NT2/D1 (cell line): ENCODE measurements around the gene PDILT.

Experiments used
- DNase-seq: peaks from one replicate; pipeline ENCODE4 v3.0.0-alpha.2; 2011; ENCODE audit warnings: low read depth, low spot score
- H3K27me3 ChIP-seq: 2 replicates; pipeline ENCODE4 v1.6.0; 2011; ENCODE audit warnings: mild to moderate bottlenecking; ENCODE audit not compliant: insufficient read length, insufficient read depth
- H3K36me3 ChIP-seq: 2 replicates; pipeline ENCODE4 v1.6.1; 2011; ENCODE audit warnings: mild to moderate bottlenecking, low read length, mixed read lengths; ENCODE audit not compliant: insufficient read depth, insufficient read length
- H3K4me1 ChIP-seq: 2 replicates; pipeline ENCODE4 v1.5.1; 2011; ENCODE audit not compliant: insufficient read depth, insufficient read length
- H3K4me3 ChIP-seq: 2 replicates; pipeline ENCODE4 v1.5.1; 2011; ENCODE audit warnings: low read depth; ENCODE audit not compliant: insufficient read length
- H3K9ac ChIP-seq: 2 replicates; pipeline ENCODE4 v1.6.0; 2011; ENCODE audit warnings: low read depth; ENCODE audit not compliant: insufficient read length
- H3K9me3 ChIP-seq: 2 replicates; pipeline ENCODE4 v1.5.1; 2011; ENCODE audit warnings: mild to moderate bottlenecking, low read length; ENCODE audit not compliant: insufficient read depth
- SUZ12 ChIP-seq: IDR thresholded peaks from 2 replicates; pipeline ENCODE4 v1.6.1; 2011; ENCODE audit not compliant: insufficient read length, insufficient read depth; ENCODE audit errors: extremely low read depth
- YY1 ChIP-seq: IDR thresholded peaks from 2 replicates; pipeline ENCODE4 v1.6.1; 2011; ENCODE audit not compliant: insufficient read length, insufficient read depth
- ZNF274 ChIP-seq: IDR thresholded peaks from 2 replicates; pipeline ENCODE4 v1.6.1; 2011; ENCODE audit warnings: mild to moderate bottlenecking, low read depth, low read length

The PDILT gene

GRCh38 chr16:20311548-20311947 lies 93.0 kb downstream of the PDILT start:
- Histone ChIP-seq H3K4me3 (no peak overlapping the region), H3K9ac (no peak overlapping the region), H3K36me3 (no peaks in the 10 kb centered on the region), H3K4me1 (no peaks in the 10 kb centered on the region), H3K27me3 (no peaks in the 10 kb centered on the region), H3K9me3 (peaks cover 10% of the 10 kb centered on the region; the same call in 1 of the 2 replicates)
- TF ChIP-seq ZNF274: no peak
- no peak for TF ChIP-seq YY1
- TF ChIP-seq SUZ12: no peak
- DNase-seq: no peak

GRCh38 chr16:20310421-20311395 lies 93.8 kb downstream of the PDILT start:
- DNase-seq: no peak
- no peaks in the 10 kb centered on the region for H3K4me1 ChIP-seq
- H3K4me3 ChIP-seq: no peak overlapping the region
- H3K9ac ChIP-seq: no peak overlapping the region
- TF ChIP-seq YY1 (no peak), SUZ12 (no peak), ZNF274 (no peak)
- H3K9me3 ChIP-seq: peaks cover 10% of the 10 kb centered on the region; the same call in 1 of the 2 replicates
- no peaks in the 10 kb centered on the region for H3K36me3 ChIP-seq
- H3K27me3 ChIP-seq: no peaks in the 10 kb centered on the region

DNA sequence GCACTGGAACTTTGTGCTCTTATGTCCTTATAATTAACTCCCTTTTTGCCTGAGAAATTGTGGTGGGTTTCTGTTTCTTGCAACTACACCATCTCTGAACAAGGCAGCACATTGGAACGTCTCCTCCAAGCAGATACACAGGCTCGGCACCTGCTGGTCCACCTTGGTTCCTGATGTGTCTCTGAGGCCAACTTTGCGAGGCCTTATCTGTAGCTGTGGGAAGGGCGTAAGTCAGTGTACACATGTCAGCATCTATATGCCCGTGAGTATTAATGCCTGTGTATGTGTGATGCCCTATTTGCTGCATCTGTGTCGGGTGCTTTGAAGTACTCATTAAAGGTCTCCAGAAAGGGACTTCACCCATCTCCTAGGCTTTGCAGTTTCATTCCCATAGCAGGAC lies 94.8 kb downstream of the PDILT start:
- TF ChIP-seq ZNF274 (no peak), SUZ12 (no peak), YY1 (no peak)
- no peaks in the 10 kb centered on the region for H3K36me3 ChIP-seq
- no peaks in the 10 kb centered on the region for H3K27me3 ChIP-seq

More for the DNA sequence above, 94.8 kb downstream of the PDILT start:
- DNase-seq: no peak
- no peak overlapping the region for H3K4me3 ChIP-seq
- H3K9me3 ChIP-seq: peaks cover 10% of the 10 kb centered on the region; the same call in 1 of the 2 replicates
- H3K4me1 ChIP-seq: no peaks in the 10 kb centered on the region
- no peak overlapping the region for H3K9ac ChIP-seq
